Thyroid gland (tissue), 4 donors: ENCODE results near the gene PLCB1. TPM values are rescaled to one million over a fixed set of nuclear protein-coding genes. Genes with fewer than 3 reads are reported as not detected.

Source experiments
- DNase-seq, 2 donors: peaks; one replicate each; pipeline ENCODE4 v3.0.0-alpha.2; 2019
- H3K27ac ChIP-seq, 3 donors: fragments of 200-600 bp; sonication (generic); 1 replicate in 2 of 3; 2 replicates in 1 of 3; pipeline ENCODE4 v1.5.1; 2016 to 2019; ENCODE audit warnings: mild to moderate bottlenecking in 1 of 3, moderate library complexity in 1 of 3
- H3K27me3 ChIP-seq: fragments of 200-600 bp; sonication (generic); one replicate; pipeline ENCODE4 v1.5.1; 2019
- H3K36me3 ChIP-seq, 2 donors: fragments of 200-600 bp; sonication (generic); one replicate each; pipeline ENCODE4 v1.5.1; 2016 to 2019
- H3K4me1 ChIP-seq, 2 donors: fragments of 200-600 bp; sonication (generic); one replicate each; pipeline ENCODE4 v1.5.1; 2017 to 2019
- H3K4me3 ChIP-seq, 3 donors: fragments of 200-600 bp; sonication (generic); replicated peaks in 1 of 3; 1 replicate in 2 of 3; 2 replicates in 1 of 3; pipeline ENCODE4 v1.5.1; 2016; ENCODE audit warnings: mild to moderate bottlenecking in 1 of 3
- H3K9me3 ChIP-seq: fragments of 200-600 bp; sonication (generic); one replicate; pipeline ENCODE4 v1.5.1; 2017
- POLR2A ChIP-seq, 2 donors: fragments of 450-650 bp; IDR thresholded peaks; one replicate each; pipeline ENCODE4 v1.6.1; 2017; ENCODE audit warnings: antibody characterized with exemption in 2 of 2, mild to moderate bottlenecking in 2 of 2, moderate library complexity in 1 of 2
- WGBS, 2 donors: methylation state at CpG; one replicate each; pipeline ENCODE4 v1.1.5; 2017; 5-methylcytosine and 5-hydroxymethylcytosine counted together
- intact Hi-C: fragments of 100-400 bp; cut with DNase I; formaldehyde crosslinking; loops from one replicate; pipeline ENCODE4 v1.15.1; 2023
- total RNA-seq, 4 donors: library from RNA; depleted of rRNA; stranded (reverse); fragments of >200 nt; gene quantifications; one replicate each; pipeline ENCODE4 v1.2.3, GENCODE V29; 2016
- TF ChIP-seq, protein P1 (sequence below), 6 experiments: fragments of 200-600 bp in 3 of 6; fragments of 450-650 bp in 3 of 6; sonication (generic) in 3 of 6; IDR thresholded peaks; one replicate each; pipeline ENCODE4 v1.5.1; 2016 to 2019; ENCODE audit warnings: antibody characterized with exemption in 6 of 6, mild to moderate bottlenecking in 2 of 6, inconsistent platforms in 1 of 6, moderate library complexity in 1 of 6

The PLCB1 gene
- total RNA-seq, 4 donors from 2014 or later = 7.3 to 14.1 (median 11.0) TPM

DNA sequence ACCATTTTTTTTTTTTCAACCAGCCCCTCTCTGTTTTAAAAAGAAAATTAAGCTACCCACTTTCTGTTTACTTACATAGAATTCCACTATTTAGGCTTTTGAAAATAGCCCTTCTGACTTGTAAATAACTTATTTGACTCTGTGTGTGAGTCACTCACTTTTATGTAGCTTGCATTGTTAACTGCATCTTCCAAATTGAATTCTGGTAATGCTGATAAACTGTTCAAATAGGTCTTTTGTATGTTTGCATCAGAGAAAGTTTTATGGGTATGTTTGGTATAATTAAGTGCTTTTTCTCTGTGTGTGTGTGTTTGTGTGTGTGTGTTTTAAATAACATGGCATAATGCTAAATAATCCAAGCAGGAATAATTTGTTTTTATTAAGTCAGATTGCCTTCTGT lies 360.1 kb downstream of the PLCB1 start:
- no peak overlapping the region for H3K4me3 ChIP-seq
- no peak for DNase-seq
- no peaks in the 10 kb centered on the region for H3K36me3 ChIP-seq
- H3K27ac ChIP-seq = no peak overlapping the region
- H3K27me3 ChIP-seq = no peaks in the 10 kb centered on the region
- TF ChIP-seq POLR2A (IDR thresholded peaks at IDR 0.05) = no peak
- TF ChIP-seq, protein P1, sequence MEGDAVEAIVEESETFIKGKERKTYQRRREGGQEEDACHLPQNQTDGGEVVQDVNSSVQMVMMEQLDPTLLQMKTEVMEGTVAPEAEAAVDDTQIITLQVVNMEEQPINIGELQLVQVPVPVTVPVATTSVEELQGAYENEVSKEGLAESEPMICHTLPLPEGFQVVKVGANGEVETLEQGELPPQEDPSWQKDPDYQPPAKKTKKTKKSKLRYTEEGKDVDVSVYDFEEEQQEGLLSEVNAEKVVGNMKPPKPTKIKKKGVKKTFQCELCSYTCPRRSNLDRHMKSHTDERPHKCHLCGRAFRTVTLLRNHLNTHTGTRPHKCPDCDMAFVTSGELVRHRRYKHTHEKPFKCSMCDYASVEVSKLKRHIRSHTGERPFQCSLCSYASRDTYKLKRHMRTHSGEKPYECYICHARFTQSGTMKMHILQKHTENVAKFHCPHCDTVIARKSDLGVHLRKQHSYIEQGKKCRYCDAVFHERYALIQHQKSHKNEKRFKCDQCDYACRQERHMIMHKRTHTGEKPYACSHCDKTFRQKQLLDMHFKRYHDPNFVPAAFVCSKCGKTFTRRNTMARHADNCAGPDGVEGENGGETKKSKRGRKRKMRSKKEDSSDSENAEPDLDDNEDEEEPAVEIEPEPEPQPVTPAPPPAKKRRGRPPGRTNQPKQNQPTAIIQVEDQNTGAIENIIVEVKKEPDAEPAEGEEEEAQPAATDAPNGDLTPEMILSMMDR (IDR thresholded peaks at IDR 0.05) = no peak
- H3K4me1 ChIP-seq = no peaks in the 10 kb centered on the region
- intact Hi-C loops = no loop called here
- H3K9me3 ChIP-seq = no peaks in the 10 kb centered on the region

DNA sequence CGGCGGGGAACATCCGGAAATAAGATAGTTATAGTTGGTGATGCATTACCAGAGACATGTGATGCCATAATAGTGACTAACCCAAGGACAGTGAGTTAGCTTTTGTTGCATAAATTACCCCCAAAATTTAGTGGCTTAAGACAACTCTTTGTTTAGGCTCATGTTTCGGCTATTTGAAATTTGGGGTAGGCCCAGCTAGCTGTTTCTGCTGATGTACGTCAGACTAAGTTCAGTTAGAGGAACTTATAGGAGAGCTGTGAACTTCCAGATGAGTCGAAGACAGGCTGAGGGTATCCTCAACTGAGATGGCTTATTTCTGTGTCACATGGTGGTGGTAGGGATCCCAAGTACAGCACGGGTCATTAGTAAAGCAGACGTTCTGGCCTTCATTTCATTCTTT lies 366.5 kb downstream of the PLCB1 start:
- no peaks in the 10 kb centered on the region for H3K9me3 ChIP-seq
- DNase-seq = no peak
- no peak overlapping the region for H3K4me3 ChIP-seq
- intact Hi-C loops = no loop called here
- TF ChIP-seq POLR2A (IDR thresholded peaks at IDR 0.05) = no peak
- TF ChIP-seq, protein P1 (IDR thresholded peaks at IDR 0.05) = no peak
- no peak overlapping the region for H3K27ac ChIP-seq
- H3K27me3 ChIP-seq = no peaks in the 10 kb centered on the region
- H3K36me3 ChIP-seq = no peaks in the 10 kb centered on the region
- 94 to 99% methylated on average over 8 of the region's 8 CpGs for WGBS, 2 donors
- H3K4me1 ChIP-seq = no peaks in the 10 kb centered on the region

DNA sequence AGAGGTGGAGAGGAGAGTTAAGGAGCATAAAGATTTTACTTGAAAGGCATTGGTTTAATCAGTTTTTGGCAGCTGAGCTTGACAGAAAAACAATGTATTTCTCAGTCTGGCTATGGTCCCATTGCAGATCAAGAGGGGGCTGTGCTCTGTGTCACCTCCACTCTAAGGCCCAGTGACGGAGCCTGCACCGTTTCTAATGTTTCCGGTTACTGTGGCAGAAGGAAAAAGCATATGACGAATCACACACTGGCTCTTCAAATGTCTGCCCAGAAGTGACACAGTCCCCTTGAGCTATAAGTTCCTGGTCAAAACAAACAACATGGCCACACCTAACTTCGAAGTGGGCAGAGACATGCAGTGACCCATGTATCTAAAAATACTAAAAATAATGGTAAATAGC lies 372.0 kb downstream of the PLCB1 start:
- Histone ChIP-seq H3K27ac (no peak overlapping the region), H3K9me3 (no peaks in the 10 kb centered on the region), H3K4me3 (no peak overlapping the region), H3K27me3 (no peaks in the 10 kb centered on the region), H3K36me3 (no peaks in the 10 kb centered on the region), H3K4me1 (no peaks in the 10 kb centered on the region)
- peak; percentile 7 to 15 for DNase-seq
- 31 to 42% methylated on average over 5 of the region's 5 CpGs for WGBS, 2 donors
- intact Hi-C loops = no loop called here
- TF ChIP-seq POLR2A (IDR thresholded peaks at IDR 0.05) = no peak
- TF ChIP-seq, protein P1 (IDR thresholded peaks at IDR 0.05) = no peak

DNA sequence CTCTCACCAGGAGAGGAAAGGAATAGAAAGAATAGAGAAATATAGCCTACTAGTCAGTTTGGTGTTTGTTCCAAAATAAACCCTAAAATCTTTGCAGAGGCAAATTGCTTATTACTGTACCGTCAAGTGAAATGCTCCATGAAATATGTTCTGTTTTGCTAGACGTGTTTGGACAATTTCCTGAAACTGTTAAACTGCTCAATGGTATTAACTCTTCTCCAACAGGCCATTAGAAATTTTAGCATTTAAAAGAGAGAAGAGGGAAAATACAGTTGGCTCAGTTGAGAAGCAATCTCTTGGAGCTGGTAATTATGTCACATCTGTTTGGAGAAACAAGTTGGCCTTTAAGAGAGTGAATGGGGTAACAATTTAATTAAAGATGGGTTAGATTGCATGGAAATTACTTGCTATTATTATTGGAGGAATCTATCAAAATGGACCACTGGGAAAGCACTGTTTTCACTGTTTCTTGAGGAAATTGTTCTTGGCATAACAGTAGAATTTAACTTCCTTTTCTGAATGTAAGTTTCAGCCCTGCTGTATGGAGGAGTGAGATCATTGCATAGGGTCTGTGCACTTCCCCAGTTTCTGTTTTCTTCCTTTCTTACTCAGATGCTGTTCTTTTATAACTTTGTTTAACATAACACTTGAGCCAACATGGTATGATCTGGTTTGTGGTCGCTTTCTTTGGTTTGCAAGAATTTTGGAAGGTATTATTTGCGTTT lies 373.6 kb downstream of the PLCB1 start:
- TF ChIP-seq, protein P1 (IDR thresholded peaks at IDR 0.05) = no peak
- no peak for TF ChIP-seq POLR2A (IDR thresholded peaks at IDR 0.05)
- Histone ChIP-seq H3K27ac (no peak overlapping the region), H3K36me3 (no peaks in the 10 kb centered on the region), H3K4me1 (no peaks in the 10 kb centered on the region), H3K4me3 (no peak overlapping the region), H3K27me3 (no peaks in the 10 kb centered on the region), H3K9me3 (no peaks in the 10 kb centered on the region)
- 73 to 78% methylated on average over 4 of the region's 4 CpGs for WGBS, 2 donors
- intact Hi-C loops = no loop called here
- DNase-seq = no peak

DNA sequence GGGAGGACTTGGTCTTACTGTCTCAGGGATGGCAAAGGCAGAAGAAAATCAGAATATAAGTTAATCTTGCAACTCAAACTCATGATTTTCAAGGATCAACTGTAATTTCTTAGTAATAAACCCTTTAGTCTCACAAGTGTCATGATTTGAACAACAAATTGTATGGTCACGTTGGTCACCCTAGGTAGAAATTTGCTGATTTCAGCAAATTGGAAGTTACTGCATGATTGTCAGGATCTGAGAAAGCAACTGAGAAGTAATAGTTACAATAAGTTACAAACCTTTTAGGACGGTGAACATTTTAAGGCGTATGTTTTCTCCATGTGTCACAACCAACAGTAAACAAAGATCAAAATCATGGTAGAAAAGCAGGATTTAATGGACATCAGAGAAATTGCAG lies 375.2 kb downstream of the PLCB1 start:
- 95% methylated on average over 3 of the region's 3 CpGs for WGBS, 2 donors
- intact Hi-C loops = no loop called here

More for the DNA sequence above, 375.2 kb downstream of the PLCB1 start:
- H3K36me3 ChIP-seq = no peaks in the 10 kb centered on the region
- no peaks in the 10 kb centered on the region for H3K9me3 ChIP-seq
- TF ChIP-seq, protein P1 (IDR thresholded peaks at IDR 0.05) = no peak
- no peak for TF ChIP-seq POLR2A (IDR thresholded peaks at IDR 0.05)
- H3K4me3 ChIP-seq = no peak overlapping the region
- DNase-seq = no peak
- no peak overlapping the region for H3K27ac ChIP-seq
- H3K4me1 ChIP-seq = no peaks in the 10 kb centered on the region
- H3K27me3 ChIP-seq = no peaks in the 10 kb centered on the region
